Psoas muscle (tissue), 8 donors: ENCODE measurements around the gene LRRIQ3. TPM values are rescaled to one million over a fixed set of nuclear protein-coding genes. Genes with fewer than 3 reads are reported as not detected.

ENCODE experiments used
- ATAC-seq, 4 donors: fragments of 200-7000 bp; cut with Tn5 transposase; one replicate each; pipeline ENCODE4 v1.9.1; 2020; ENCODE audit warnings: moderate library complexity in 3 of 4, mild to moderate bottlenecking in 2 of 4
- DNase-seq, 2 donors: peaks; one replicate each; pipeline ENCODE4 v3.0.0-alpha.2; 2020
- H3K27ac ChIP-seq: fragments of 200-600 bp; one replicate; pipeline ENCODE4 v1.8.0; 2022
- H3K27me3 ChIP-seq, 3 donors: fragments of 200-600 bp in 1 of 3; one replicate each; pipeline versions ENCODE4 v1.6.1 to v1.8.0; 2013 to 2022; ENCODE audit warnings: low read length in 2 of 3, mild to moderate bottlenecking in 2 of 3, moderate library complexity in 1 of 3; ENCODE audit not compliant: insufficient read depth in 3 of 3
- H3K36me3 ChIP-seq, 2 donors: fragments of 200-600 bp in 1 of 2; one replicate each; pipeline versions ENCODE4 v1.6.1 to v1.8.0; 2013 to 2022; ENCODE audit warnings: low read depth in 1 of 2, mild to moderate bottlenecking in 1 of 2, moderate library complexity in 1 of 2; ENCODE audit not compliant: insufficient read depth in 1 of 2
- H3K4me1 ChIP-seq: fragments of 200-600 bp; one replicate; pipeline ENCODE4 v1.8.0; 2022
- H3K4me3 ChIP-seq: fragments of 200-600 bp; one replicate; pipeline ENCODE4 v1.8.0; 2022; ENCODE audit warnings: mild to moderate bottlenecking
- H3K9me3 ChIP-seq: fragments of 200-600 bp; one replicate; pipeline ENCODE4 v1.8.0; 2022
- CTCF ChIP-seq: fragments of 200-600 bp; IDR thresholded peaks from one replicate; pipeline ENCODE4 v1.8.0; 2022; ENCODE audit warnings: antibody characterized with exemption
- WGBS, 3 donors: extraction: QIAGEN DNeasy Blood & Tissue Kit; methylation state at CpG; one replicate each; pipeline versions ENCODE4 v1.1.6 to v1.1.7; 2013; 5-methylcytosine and 5-hydroxymethylcytosine counted together
- intact Hi-C, 2 donors: fragments of 100-400 bp; cut with DNase I; formaldehyde crosslinking; loops; one replicate each; pipeline versions ENCODE4 v1.11.0 to v1.14.2; 2022
- polyA plus RNA-seq, 3 donors: library from polyadenylated mRNA; stranded (reverse); fragments of 200-250 nt; gene quantifications; one replicate each; pipeline ENCODE4 v1.2.3, GENCODE V29; 2013
- total RNA-seq, 4 donors: library from RNA; stranded (reverse); fragmentation: NEBNext Ultra II Directional in 2 of 4; extraction: Animal tissue kit (Norgen Biotek cat#: 25700) in 2 of 4; gene quantifications; one replicate each; pipeline versions ENCODE4 v1.2.1 to v1.2.4, GENCODE V29; 2021 to 2023
- donor health status: healthy with polysubstance abuse.
- donor health status: DM: no; HTN: no; CAD: no; lungs with moderate emphysema.
- donor health status: Bipolar disorder and iron deficiency.
- donor health status: healthy.
- donor health status: DM: yes; HTN: yes; CAD: no.
- donor health status: DM: no; HTN: no; CAD: no.
- donor health status: DM: no; HTN: no; CAD: no.
- donor health status: DM: yes; HTN: yes; CAD: no.

Gene LRRIQ3
- total and polyA plus RNA-seq, 7 donors, result 0.19 to 1.3 (median 0.45) TPM

DNA sequence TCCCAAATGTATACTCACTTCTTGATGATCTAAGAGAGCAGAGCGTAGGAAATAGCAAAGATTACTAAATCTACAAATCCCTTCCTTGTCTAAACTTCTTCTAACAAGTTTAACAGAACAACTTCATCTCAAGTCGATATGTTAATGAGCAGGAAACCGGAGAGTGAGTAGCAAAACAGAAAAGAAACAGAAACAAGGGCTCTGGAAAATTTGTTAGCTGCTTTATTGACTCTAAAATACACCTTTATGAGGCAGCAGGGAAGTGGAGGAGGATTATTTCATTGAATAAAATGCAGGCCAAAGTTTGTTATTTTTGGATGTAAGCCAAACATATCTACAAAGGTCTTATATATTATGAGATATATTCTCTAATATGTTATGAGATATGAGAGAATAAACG, 192.4 kb downstream of the LRRIQ3 start:
- 59 to 72% (median 62%) methylated on average over 4 of the region's 4 CpGs for WGBS, 3 donors
- ATAC-seq, result no peak
- intact Hi-C loops, result no loop called here
- H3K4me1 ChIP-seq, result no peaks in the 10 kb centered on the region
- H3K27ac ChIP-seq, result no peak overlapping the region
- no peaks in the 10 kb centered on the region for H3K27me3 ChIP-seq
- H3K36me3 ChIP-seq, result no peaks in the 10 kb centered on the region
- DNase-seq, result no peak
- no peaks in the 10 kb centered on the region for H3K9me3 ChIP-seq
- no peak for TF ChIP-seq CTCF
- no peak overlapping the region for H3K4me3 ChIP-seq

GRCh38 chr1:74003806-74004205, 194.2 kb downstream of the LRRIQ3 start:
- no peak overlapping the region for H3K4me3 ChIP-seq
- H3K4me1 ChIP-seq, result no peaks in the 10 kb centered on the region
- intact Hi-C loops, result no loop called here
- TF ChIP-seq CTCF, result no peak
- H3K9me3 ChIP-seq, result no peaks in the 10 kb centered on the region
- ATAC-seq, result no peak
- no peaks in the 10 kb centered on the region for H3K27me3 ChIP-seq
- DNase-seq, result no peak
- no peak overlapping the region for H3K27ac ChIP-seq
- no peaks in the 10 kb centered on the region for H3K36me3 ChIP-seq

- Histone ChIP-seq H3K9me3 (no peaks in the 10 kb centered on the region), H3K27ac (no peak overlapping the region), H3K4me3 (no peak overlapping the region), H3K36me3 (no peaks in the 10 kb centered on the region), H3K27me3 (no peaks in the 10 kb centered on the region), H3K4me1 (no peaks in the 10 kb centered on the region)
- no peak for DNase-seq
- 10 to 13% (median 13%) methylated on average over 2 of the region's 2 CpGs for WGBS, 3 donors
- intact Hi-C loops, result no loop called here
- no peak for ATAC-seq
- TF ChIP-seq CTCF, result peak; percentile 39
These were observed 199.5 kb downstream of the LRRIQ3 start for GRCh38 chr1:73998348-73998959.

DNA sequence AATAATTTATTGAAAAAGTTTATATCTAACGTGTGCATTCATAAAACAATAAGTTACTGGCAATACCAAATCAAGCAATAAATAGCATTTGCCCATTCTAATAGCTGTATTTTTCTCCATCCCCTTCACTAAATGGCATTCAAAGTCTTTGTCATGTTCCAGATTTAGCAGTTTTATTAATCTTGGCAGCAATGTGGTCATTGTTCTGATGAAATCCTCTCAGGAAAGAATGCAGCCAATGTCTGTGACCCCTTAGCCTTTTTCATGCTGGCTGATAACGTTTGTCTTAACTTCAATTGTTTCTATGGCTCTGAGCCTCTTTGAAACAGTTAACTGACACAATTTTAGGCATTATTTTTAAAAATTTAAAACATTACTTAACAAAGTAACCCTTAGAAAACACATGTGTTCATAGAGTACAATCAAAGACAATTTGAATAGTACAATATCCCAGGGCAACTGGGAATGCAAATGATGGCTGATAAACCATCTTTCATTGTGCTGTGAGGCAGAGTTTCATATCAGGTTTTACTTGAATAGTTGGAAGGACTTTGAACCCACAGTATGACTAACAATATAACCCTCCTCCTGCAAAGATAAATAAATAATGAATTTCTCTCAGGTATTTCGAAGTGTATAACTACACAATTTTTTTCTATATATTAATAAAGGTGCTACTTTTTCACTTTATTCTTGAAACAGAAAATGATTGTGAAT, 217.5 kb downstream of the LRRIQ3 start:
- 34 to 37% (median 35%) methylated on average over 3 of the region's 3 CpGs for WGBS, 3 donors
- Histone ChIP-seq H3K27ac (no peak overlapping the region), H3K4me3 (no peak overlapping the region), H3K27me3 (no peaks in the 10 kb centered on the region), H3K4me1 (no peaks in the 10 kb centered on the region), H3K36me3 (no peaks in the 10 kb centered on the region), H3K9me3 (no peaks in the 10 kb centered on the region)
- intact Hi-C loops, result no loop called here
- DNase-seq (no peak), ATAC-seq (no peak)
- no peak for TF ChIP-seq CTCF
